HepG2 (cell line): ENCODE results near the gene TMEM135. TPM values are rescaled to one million over a fixed set of nuclear protein-coding genes. Genes with fewer than 3 reads are reported as not detected.
A peak's percentile ranks its signal among the peaks of the same experiment; 100 is the strongest.

Experiments
- ADNP ChIP-seq: sonication (generic); formaldehyde crosslinking; IDR thresholded peaks from 2 replicates; pipeline ENCODE4 v1.4.0; 2020; ENCODE audit warnings: missing genetic modification reagents
- ATF7 ChIP-seq, 2 experiments: fragments of 450-650 bp in 1 of 2; sonication (generic) in 1 of 2; formaldehyde crosslinking in 1 of 2; IDR thresholded peaks; 2 replicates each; pipeline versions ENCODE4 v1.4.0 to v1.6.1; 2016 to 2020; ENCODE audit warnings: antibody characterized with exemption in 1 of 2, mild to moderate bottlenecking in 1 of 2, missing genetic modification reagents in 1 of 2
- CREM ChIP-seq, 2 experiments: sonication (generic) in 1 of 2; formaldehyde crosslinking in 1 of 2; IDR thresholded peaks; 2 replicates each; pipeline versions ENCODE4 v1.4.0 to v1.6.1; 2016 to 2020; ENCODE audit warnings: antibody characterized with exemption in 1 of 2, mild to moderate bottlenecking in 1 of 2, missing genetic modification reagents in 1 of 2
- HMGXB3 ChIP-seq: sonication (generic); formaldehyde crosslinking; IDR thresholded peaks from 2 replicates; pipeline ENCODE4 v1.4.0; 2020; ENCODE audit warnings: missing genetic modification reagents, borderline replicate concordance
- KDM5A ChIP-seq: fragments of 200-600 bp; sonication (generic); IDR thresholded peaks from 2 replicates; pipeline ENCODE4 v1.7.0; 2018; ENCODE audit warnings: antibody characterized with exemption, mild to moderate bottlenecking, low read length, borderline replicate concordance
- PTBP1 ChIP-seq: fragments of 200-400 bp; formaldehyde crosslinking; IDR thresholded peaks from 2 replicates; pipeline ENCODE4 v1.6.1; 2018; ENCODE audit warnings: low read length, low read depth; ENCODE audit not compliant: poor library complexity, severe bottlenecking
- RARA ChIP-seq: IDR thresholded peaks from 2 replicates; pipeline ENCODE4 v1.6.1; 2016; ENCODE audit warnings: missing genetic modification reagents, missing compliant biosample characterization
- SIX4 ChIP-seq: sonication (generic); formaldehyde crosslinking; IDR thresholded peaks from 2 replicates; pipeline ENCODE4 v1.4.0; 2020; ENCODE audit warnings: missing genetic modification reagents
- SMAD9 ChIP-seq: sonication (generic); formaldehyde crosslinking; IDR thresholded peaks from 2 replicates; pipeline ENCODE4 v1.5.1; 2020; ENCODE audit warnings: mild to moderate bottlenecking, missing genetic modification reagents
- SNAPC2 ChIP-seq: sonication (generic); formaldehyde crosslinking; IDR thresholded peaks from 2 replicates; pipeline ENCODE4 v1.8.1; 2022; ENCODE audit warnings: mild to moderate bottlenecking, missing genetic modification reagents
- SYNCRIP ChIP-seq: fragments of 200-400 bp; formaldehyde crosslinking; IDR thresholded peaks from 2 replicates; pipeline ENCODE4 v1.6.1; 2018; ENCODE audit warnings: mild to moderate bottlenecking, low read depth, low read length; ENCODE audit not compliant: insufficient read depth
- TBL1XR1 ChIP-seq: fragments of 150-350 bp; IDR thresholded peaks from 2 replicates; pipeline ENCODE4 v1.6.1; 2014; ENCODE audit warnings: borderline replicate concordance, low read length; ENCODE audit not compliant: partially characterized antibody
- U2AF2 ChIP-seq: fragments of 200-400 bp; formaldehyde crosslinking; IDR thresholded peaks from 2 replicates; pipeline ENCODE4 v1.6.1; 2017; ENCODE audit warnings: low read depth, mild to moderate bottlenecking, low read length
- ZBTB26 ChIP-seq: IDR thresholded peaks from 2 replicates; pipeline ENCODE4 v1.6.1; 2016; ENCODE audit warnings: missing compliant biosample characterization, missing genetic modification reagents, borderline replicate concordance
- ZNF18 ChIP-seq: sonication (generic); formaldehyde crosslinking; IDR thresholded peaks from 2 replicates; pipeline ENCODE4 v1.8.0; 2022; ENCODE audit warnings: mild to moderate bottlenecking, missing genetic modification reagents; ENCODE audit not compliant: insufficient replicate concordance
- ZNF234 ChIP-seq: sonication (generic); formaldehyde crosslinking; conservative IDR thresholded peaks from 2 replicates; pipeline ENCODE4 v1.5.1; 2020; ENCODE audit warnings: mild to moderate bottlenecking, missing genetic modification reagents
- ZNF263 ChIP-seq: sonication (generic); formaldehyde crosslinking; IDR thresholded peaks from 2 replicates; pipeline ENCODE4 v1.4.0; 2020; ENCODE audit warnings: missing genetic modification reagents
- ZNF383 ChIP-seq: sonication (generic); formaldehyde crosslinking; IDR thresholded peaks from 2 replicates; pipeline ENCODE4 v1.4.0; 2020; ENCODE audit warnings: missing genetic modification reagents, mild to moderate bottlenecking, borderline replicate concordance
- ZNF44 ChIP-seq: sonication (generic); formaldehyde crosslinking; IDR thresholded peaks from 2 replicates; pipeline ENCODE4 v1.5.1; 2020; ENCODE audit warnings: mild to moderate bottlenecking, missing genetic modification reagents
- ZNF567 ChIP-seq: sonication (generic); formaldehyde crosslinking; IDR thresholded peaks from 2 replicates; pipeline ENCODE4 v1.8.1; 2023; ENCODE audit warnings: mild to moderate bottlenecking, missing genetic modification reagents, borderline replicate concordance
- ZNF616 ChIP-seq: sonication (generic); formaldehyde crosslinking; IDR thresholded peaks from 2 replicates; pipeline ENCODE4 v1.5.0; 2020; ENCODE audit warnings: low read depth, mild to moderate bottlenecking, missing genetic modification reagents
- ZSCAN21 ChIP-seq: sonication (generic); formaldehyde crosslinking; IDR thresholded peaks from 2 replicates; pipeline ENCODE4 v1.8.0; 2022; ENCODE audit warnings: mild to moderate bottlenecking, missing genetic modification reagents, moderate library complexity, borderline replicate concordance
- polyA plus RNA-seq, 8 experiments: library from polyadenylated mRNA; depleted of rRNA in 3 of 8; stranded (reverse) in 7 of 8; unstranded in 1 of 8; fragments of >200 nt; fragmentation: Illumina TruSeq in 4 of 8; extraction: Trizol in 4 of 8; gene quantifications; 2 replicates each; pipeline versions ENCODE4 v1.2.1 to v1.2.3, GENCODE V29; 2011 to 2016; ENCODE audit warnings: low read depth in 4 of 8, missing spikeins in 1 of 8, mixed read lengths in 1 of 8; ENCODE audit not compliant: insufficient read depth in 1 of 8
- total RNA-seq, 5 experiments: library from RNA; depleted of rRNA; stranded (reverse); fragments of >200 nt; fragmentation: Illumina TruSeq; extraction: Trizol; gene quantifications; 2 replicates each; pipeline ENCODE4 v1.2.3, GENCODE V29; 2016; ENCODE audit warnings: low read depth in 1 of 5

The TMEM135 gene
- total and polyA plus RNA-seq, 2 of the 13 experiments (the other 11 are each of a cell fraction or from before 2014, with no cell fraction given) = 36.6 to 88.9 TPM

GRCh38 chr11:86999859-87000753 lies 37.6 kb upstream of the TMEM135 start (continued):
- TF ChIP-seq ZNF616 (CRISPR knock-in tag) = no peak; the same call in 1 of the 2 replicates
- no peak for TF ChIP-seq PTBP1
- TF ChIP-seq HMGXB3 (CRISPR knock-in tag) = peak; percentile 94
- TF ChIP-seq ADNP = no peak
- TF ChIP-seq ZNF44 (CRISPR knock-in tag) = no peak
- no peak; the same call in 1 of the 2 replicates for TF ChIP-seq KDM5A
- TF ChIP-seq SYNCRIP = no peak
- no peak for TF ChIP-seq ZSCAN21 (CRISPR knock-in tag)
- no peak for TF ChIP-seq SMAD9 (CRISPR knock-in tag)
- no peak for TF ChIP-seq ZNF383
- peak; percentile 72 for TF ChIP-seq RARA (CRISPR knock-in tag)
- TF ChIP-seq SIX4 = 0 out of 2 replicates have a peak, but pooled peaks have one; percentile 17
- no peak for TF ChIP-seq ZNF18 (CRISPR knock-in tag)
- TF ChIP-seq TBL1XR1 = peak; percentile 9
- no peak for TF ChIP-seq ATF7 (IDR thresholded peaks at IDR 0.05)
- TF ChIP-seq ATF7 (CRISPR knock-in tag; IDR thresholded peaks at IDR 0.05) = no peak
- TF ChIP-seq ZBTB26 = no peak
- no peak for TF ChIP-seq ZNF234 (CRISPR knock-in tag)
- TF ChIP-seq U2AF2 = no peak
- TF ChIP-seq ZNF263 = no peak
- no peak for TF ChIP-seq SNAPC2 (CRISPR knock-in tag)
- peak; percentile 83 for TF ChIP-seq CREM (IDR thresholded peaks at IDR 0.05)
- no peak for TF ChIP-seq CREM (CRISPR knock-in tag; IDR thresholded peaks at IDR 0.05)
- no peak for TF ChIP-seq ZNF567 (CRISPR knock-in tag)
